PC-9 (cell line): Measurements from ENCODE around the gene CGB1. TPM values are rescaled to one million over a fixed set of nuclear protein-coding genes. Genes with fewer than 3 reads are reported as not detected.

Source experiments
- BruUV-seq: library from RNA; stranded (reverse); fragments of 400-500 nt; replicated peaks from 2 replicates; lab custom pipeline; 2021; lab: Mats Ljungman, UMichigan
- CTCF ChIA-PET: fragments of 300-600 bp; sonication (Branson Sonifier 250); formaldehyde crosslinking; loops from one replicate; lab custom pipeline; 2022; ENCODE audit warnings: antibody characterized with exemption; lab: Charles Lee
- POLR2A ChIA-PET: fragments of 300-600 bp; sonication (Branson Sonifier 250); formaldehyde crosslinking; loops from one replicate; lab custom pipeline; 2022; ENCODE audit warnings: antibody characterized with exemption; ENCODE audit not compliant: unreplicated experiment; lab: Charles Lee
- DNase-seq, 2 experiments: peaks; one replicate each; pipeline versions ENCODE4 v3.0.0 to v3.0.0-alpha.2; 2015 to 2022; ENCODE audit warnings: mixed read lengths in 1 of 2
- H2AFZ ChIP-seq: fragments of 200-600 bp; sonication (generic); 2 replicates; pipeline ENCODE4 v1.8.1; 2017; ENCODE audit warnings: antibody characterized with exemption
- H3F3A ChIP-seq: fragments of 200-600 bp; sonication (generic); 2 replicates; pipeline ENCODE4 v1.8.1; 2017; ENCODE audit warnings: antibody characterized with exemption, mild to moderate bottlenecking, low read depth; ENCODE audit not compliant: insufficient read depth
- H3K27ac ChIP-seq: fragments of 200-600 bp; sonication (generic); 2 replicates; pipeline ENCODE4 v1.6.1; 2016; ENCODE audit warnings: mixed run types
- H3K27me3 ChIP-seq: fragments of 200-600 bp; sonication (generic); 2 replicates; pipeline ENCODE4 v1.6.1; 2016; ENCODE audit warnings: low read depth, mixed run types; ENCODE audit not compliant: insufficient read depth
- H3K36me3 ChIP-seq: fragments of 200-600 bp; sonication (generic); 2 replicates; pipeline ENCODE4 v1.6.1; 2016; ENCODE audit warnings: low read depth, mixed run types
- H3K4me1 ChIP-seq: fragments of 200-600 bp; sonication (generic); replicated peaks from 2 replicates; pipeline ENCODE4 v1.6.1; 2016; ENCODE audit warnings: mixed run types; ENCODE audit not compliant: insufficient read depth
- H3K4me2 ChIP-seq: fragments of 200-600 bp; sonication (generic); 2 replicates; pipeline ENCODE4 v1.6.1; 2017; ENCODE audit warnings: mixed run types
- H3K4me3 ChIP-seq: fragments of 200-600 bp; sonication (generic); 2 replicates; pipeline ENCODE4 v1.6.1; 2016; ENCODE audit warnings: mixed run types
- H3K79me2 ChIP-seq: fragments of 200-600 bp; sonication (generic); 2 replicates; pipeline ENCODE4 v1.6.1; 2017; ENCODE audit warnings: low read depth, mixed run types
- H3K9me2 ChIP-seq: fragments of 200-600 bp; sonication (generic); 2 replicates; pipeline ENCODE4 v1.8.1; 2017; ENCODE audit warnings: mild to moderate bottlenecking; ENCODE audit not compliant: insufficient read depth
- H3K9me3 ChIP-seq: fragments of 200-600 bp; sonication (generic); 2 replicates; pipeline ENCODE4 v1.8.1; 2016; ENCODE audit warnings: low read depth; ENCODE audit not compliant: insufficient read depth
- H4K20me1 ChIP-seq: fragments of 200-600 bp; sonication (generic); 2 replicates; pipeline ENCODE4 v1.8.1; 2017; ENCODE audit not compliant: insufficient read depth
- EZH2 ChIP-seq: fragments of 200-600 bp; sonication (generic); IDR thresholded peaks from 2 replicates; pipeline ENCODE4 v1.8.0; 2017; ENCODE audit warnings: antibody characterized with exemption, low read depth
- intact Hi-C: fragments of 100-400 bp; cut with micrococcal nuclease; formaldehyde crosslinking; loops from one replicate; pipeline ENCODE4 v1.10.0; 2022; ENCODE audit not compliant: unreplicated experiment
- total RNA-seq: library from RNA; stranded (reverse); gene quantifications from 2 replicates; pipeline ENCODE4 v1.2.3, GENCODE V29; 2021
- TF ChIP-seq, protein P1 (sequence below): fragments of 200-600 bp; sonication (generic); conservative IDR thresholded peaks from 2 replicates; pipeline ENCODE4 v1.6.1; 2017; ENCODE audit warnings: mixed run types, antibody characterized with exemption, mild to moderate bottlenecking, moderate library complexity

Gene CGB1
- total RNA-seq, 1 experiment from 2014 or later: 0.83 TPM

DNA sequence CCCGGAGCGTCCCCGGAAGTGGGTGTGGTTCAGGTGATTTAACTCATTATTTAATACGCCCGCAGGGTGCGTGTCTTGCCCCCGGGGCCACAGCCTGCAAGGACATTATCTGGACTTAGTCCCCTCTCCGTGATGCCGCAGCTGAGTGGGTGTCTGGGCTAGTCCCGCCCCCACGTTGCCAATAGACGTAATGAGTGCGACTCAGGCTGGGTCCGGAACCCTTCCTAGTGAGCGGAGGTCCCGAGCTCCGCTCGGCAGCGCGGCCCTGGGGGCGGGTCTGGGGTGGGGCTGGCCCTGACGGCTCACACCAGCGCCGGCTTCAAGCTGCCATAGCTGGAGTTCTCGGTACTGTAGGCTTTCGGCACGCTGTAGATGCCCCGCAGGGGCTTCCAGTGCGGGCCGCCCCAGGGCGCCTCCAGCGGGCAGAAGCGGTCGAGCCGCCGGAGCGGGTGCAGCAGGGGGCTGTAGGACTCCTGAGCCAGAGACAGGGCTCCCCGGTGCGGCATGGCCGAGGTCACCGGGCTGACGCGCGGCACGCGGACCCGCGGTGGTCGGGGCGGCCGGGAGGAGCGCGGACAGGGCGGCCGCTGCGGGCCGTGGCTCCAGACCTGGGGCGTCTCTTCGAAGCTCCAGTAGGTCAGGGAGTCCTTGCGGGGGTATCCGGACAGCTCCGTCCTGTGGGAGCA lies 18.9 kb downstream of the CGB1 start:
- Histone ChIP-seq H3K4me2 (peak overlapping the region; percentile 81), H3K79me2 (no peaks in the 10 kb centered on the region), H3K4me1 (peaks cover 9% of the 10 kb centered on the region; the same call in 1 of the 2 replicates), H3K9me3 (no peaks in the 10 kb centered on the region), H3F3A (peaks cover 36% of the 10 kb centered on the region), H3K36me3 (peaks cover 7% of the 10 kb centered on the region; the same call in 1 of the 2 replicates), H4K20me1 (no peaks in the 10 kb centered on the region), H3K27ac (no peak overlapping the region), H3K9me2 (no peaks in the 10 kb centered on the region), H3K27me3 (no peaks in the 10 kb centered on the region), H3K4me3 (peak overlapping the region; percentile 48; the same call in 1 of the 2 replicates), H2AFZ (0 out of 2 replicates have a peak overlapping the region, but pooled peaks have one; percentile 17)
- ChIA-PET POLR2A (interaction anchor here (0.6 to 0.7 kb wide), 2 partner anchors 24 to 56 kb away, joined by 4 to 10 read pairs; partner anchors contain the start of gene RUVBL2), CTCF (interaction anchor here (0.6 to 1.1 kb wide), 4 partner anchors 23 to 80 kb away, joined by 3 to 8 read pairs (median 4); partner anchors contain the start of genes GYS1 and RUVBL2)
- peak in 1 of 2 experiments; percentile 55 for DNase-seq
- no peak for TF ChIP-seq EZH2
- TF ChIP-seq, protein P1, sequence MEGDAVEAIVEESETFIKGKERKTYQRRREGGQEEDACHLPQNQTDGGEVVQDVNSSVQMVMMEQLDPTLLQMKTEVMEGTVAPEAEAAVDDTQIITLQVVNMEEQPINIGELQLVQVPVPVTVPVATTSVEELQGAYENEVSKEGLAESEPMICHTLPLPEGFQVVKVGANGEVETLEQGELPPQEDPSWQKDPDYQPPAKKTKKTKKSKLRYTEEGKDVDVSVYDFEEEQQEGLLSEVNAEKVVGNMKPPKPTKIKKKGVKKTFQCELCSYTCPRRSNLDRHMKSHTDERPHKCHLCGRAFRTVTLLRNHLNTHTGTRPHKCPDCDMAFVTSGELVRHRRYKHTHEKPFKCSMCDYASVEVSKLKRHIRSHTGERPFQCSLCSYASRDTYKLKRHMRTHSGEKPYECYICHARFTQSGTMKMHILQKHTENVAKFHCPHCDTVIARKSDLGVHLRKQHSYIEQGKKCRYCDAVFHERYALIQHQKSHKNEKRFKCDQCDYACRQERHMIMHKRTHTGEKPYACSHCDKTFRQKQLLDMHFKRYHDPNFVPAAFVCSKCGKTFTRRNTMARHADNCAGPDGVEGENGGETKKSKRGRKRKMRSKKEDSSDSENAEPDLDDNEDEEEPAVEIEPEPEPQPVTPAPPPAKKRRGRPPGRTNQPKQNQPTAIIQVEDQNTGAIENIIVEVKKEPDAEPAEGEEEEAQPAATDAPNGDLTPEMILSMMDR: peak; percentile 57; the same call in 1 of the 2 replicates
- intact Hi-C loops: loop anchor here (5.0 kb wide), 1 partner anchor 39 kb away; the partner anchor contains the start of gene CGB7
- no TSS peak for BruUV-seq

GRCh38 chr19:49017041-49017665 lies 19.5 kb downstream of the CGB1 start, which contains the start of gene LHB:
LHB (minus strand) TSS chr19:49017091; CDS start chr19:49017081, 10 bp downstream.
- Histone ChIP-seq H2AFZ (0 out of 2 replicates have a peak within 1 kb of the TSS, but pooled peaks have one; percentile 17), H4K20me1 (no peaks in the 10 kb centered on the region), H3K36me3 (peaks cover 7% of the 10 kb centered on the region; the same call in 1 of the 2 replicates), H3K27me3 (no peaks in the 10 kb centered on the region), H3K4me3 (peak within 1 kb of the TSS; percentile 48; the same call in 1 of the 2 replicates), H3K79me2 (no peaks in the 10 kb centered on the region), H3K4me2 (peak within 1 kb of the TSS; percentile 81), H3K9me3 (no peaks in the 10 kb centered on the region), H3K4me1 (peaks cover 9% of the 10 kb centered on the region; the same call in 1 of the 2 replicates), H3K9me2 (no peaks in the 10 kb centered on the region), H3K27ac (no peak within 1 kb of the TSS), H3F3A (peaks cover 39% of the 10 kb centered on the region)
- TF ChIP-seq, protein P1: no peak
- no peak for TF ChIP-seq EZH2
- ChIA-PET POLR2A (interaction anchor here (0.6 kb wide), 1 partner anchor 55 kb away, joined by 4 read pairs; no protein-coding TSS in a partner anchor), CTCF (interaction anchor here (0.6 to 1.1 kb wide), 3 partner anchors 24 to 81 kb away, joined by 3 to 8 read pairs (median 4); partner anchors contain the start of genes GYS1 and RUVBL2)
- intact Hi-C loops: loop anchor here (5.0 kb wide), 1 partner anchor 40 kb away; the partner anchor contains the start of gene CGB7
- BruUV-seq: no TSS peak
- peak in 1 of 2 experiments; percentile 10 for DNase-seq
